GM12878 (cell line): ENCODE results near the gene ASPDH.

Experiments
- CBX5 ChIP-seq: sonication (generic); IDR thresholded peaks from 2 replicates; pipeline ENCODE4 v1.6.1; 2016; ENCODE audit warnings: low read depth, moderate library complexity, mild to moderate bottlenecking, inconsistent platforms
- EGR1 ChIP-seq, 2 experiments: IDR thresholded peaks; 1 replicate in 1 of 2; 2 replicates in 1 of 2; pipeline ENCODE4 v1.6.1; 2011 to 2012; ENCODE audit warnings: low read depth in 2 of 2, low read length in 2 of 2, borderline replicate concordance in 1 of 2, mild to moderate bottlenecking in 1 of 2, moderate library complexity in 1 of 2
- LARP7 ChIP-seq: fragments of 450-650 bp; IDR thresholded peaks from 2 replicates; pipeline ENCODE4 v1.6.1; 2017; ENCODE audit warnings: mild to moderate bottlenecking
- RCOR1 ChIP-seq: conservative IDR thresholded peaks from 2 replicates; pipeline ENCODE4 v1.6.1; 2012; ENCODE audit warnings: low read depth, low read length, improper control_type of control experiment
- SREBF1 ChIP-seq: IDR thresholded peaks from 2 replicates; pipeline ENCODE4 v1.6.1; 2012; ENCODE audit warnings: mild to moderate bottlenecking, low read length
- TF ChIP-seq, protein P1 (sequence below), 3 experiments: IDR thresholded peaks in 2 of 3; conservative IDR thresholded peaks in 1 of 3; 2 replicates each; pipeline ENCODE4 v1.5.1; 2011; ENCODE audit warnings: low read depth in 3 of 3, low read length in 3 of 3, mild to moderate bottlenecking in 3 of 3, control low read depth in 2 of 3, moderate library complexity in 2 of 3, inconsistent platforms in 1 of 3, mixed read lengths in 1 of 3; ENCODE audit not compliant: control insufficient read depth in 2 of 3, insufficient read depth in 1 of 3; ENCODE audit errors: extremely low read depth in 1 of 3
- TF ChIP-seq, protein P2 (sequence below): fragments of 450-650 bp; IDR thresholded peaks from 2 replicates; pipeline ENCODE4 v1.6.1; 2017; ENCODE audit warnings: borderline replicate concordance
- TF ChIP-seq, protein P3 (sequence below): fragments of 450-650 bp; formaldehyde crosslinking; IDR thresholded peaks from 2 replicates; pipeline ENCODE4 v1.4.0; 2020; ENCODE audit warnings: mild to moderate bottlenecking, moderate library complexity

DNA sequence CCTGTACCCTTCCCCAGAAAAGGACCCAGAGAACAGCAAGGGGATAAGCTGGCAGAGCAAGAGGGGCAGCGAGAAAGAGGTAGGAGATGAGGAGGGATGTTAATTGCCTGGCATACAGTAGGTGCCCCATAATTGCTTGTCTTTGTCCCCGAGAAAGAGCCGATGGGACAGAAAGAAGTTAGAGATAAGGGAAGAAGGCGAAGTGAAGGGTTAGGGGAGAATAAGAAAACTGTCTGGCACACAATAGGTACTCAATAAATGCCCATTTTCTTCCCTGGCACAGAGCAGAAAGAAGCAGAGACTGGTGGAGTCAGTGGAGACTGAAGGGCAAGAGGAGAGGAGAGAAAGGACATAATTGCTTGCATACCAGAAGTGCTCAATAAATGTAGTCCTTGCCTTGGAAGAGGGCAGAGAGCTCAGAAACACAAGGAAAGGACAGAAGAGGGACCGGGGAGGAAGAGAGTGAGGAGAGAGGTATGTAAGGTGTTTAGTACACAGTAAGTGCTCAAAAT lies 18.6 kb downstream of the ASPDH start:
- TF ChIP-seq, protein P1, sequence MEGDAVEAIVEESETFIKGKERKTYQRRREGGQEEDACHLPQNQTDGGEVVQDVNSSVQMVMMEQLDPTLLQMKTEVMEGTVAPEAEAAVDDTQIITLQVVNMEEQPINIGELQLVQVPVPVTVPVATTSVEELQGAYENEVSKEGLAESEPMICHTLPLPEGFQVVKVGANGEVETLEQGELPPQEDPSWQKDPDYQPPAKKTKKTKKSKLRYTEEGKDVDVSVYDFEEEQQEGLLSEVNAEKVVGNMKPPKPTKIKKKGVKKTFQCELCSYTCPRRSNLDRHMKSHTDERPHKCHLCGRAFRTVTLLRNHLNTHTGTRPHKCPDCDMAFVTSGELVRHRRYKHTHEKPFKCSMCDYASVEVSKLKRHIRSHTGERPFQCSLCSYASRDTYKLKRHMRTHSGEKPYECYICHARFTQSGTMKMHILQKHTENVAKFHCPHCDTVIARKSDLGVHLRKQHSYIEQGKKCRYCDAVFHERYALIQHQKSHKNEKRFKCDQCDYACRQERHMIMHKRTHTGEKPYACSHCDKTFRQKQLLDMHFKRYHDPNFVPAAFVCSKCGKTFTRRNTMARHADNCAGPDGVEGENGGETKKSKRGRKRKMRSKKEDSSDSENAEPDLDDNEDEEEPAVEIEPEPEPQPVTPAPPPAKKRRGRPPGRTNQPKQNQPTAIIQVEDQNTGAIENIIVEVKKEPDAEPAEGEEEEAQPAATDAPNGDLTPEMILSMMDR (IDR thresholded peaks at IDR 0.05 in 2 of 3, conservative IDR thresholded peaks at IDR 0.05 in 1 of 3; ENCODE audit: control insufficient read depth in 2 of 3, extremely low read depth in 1 of 3, insufficient read depth in 1 of 3, low read depth in 3 of 3, low read length in 3 of 3) = no peak
- TF ChIP-seq EGR1 (IDR thresholded peaks at IDR 0.05; ENCODE audit: borderline replicate concordance in 1 of 2, low read depth in 2 of 2, low read length in 2 of 2) (no peak), LARP7 (no peak), CBX5 (no peak), RCOR1 (no peak), SREBF1 (no peak)
- TF ChIP-seq, protein P2, sequence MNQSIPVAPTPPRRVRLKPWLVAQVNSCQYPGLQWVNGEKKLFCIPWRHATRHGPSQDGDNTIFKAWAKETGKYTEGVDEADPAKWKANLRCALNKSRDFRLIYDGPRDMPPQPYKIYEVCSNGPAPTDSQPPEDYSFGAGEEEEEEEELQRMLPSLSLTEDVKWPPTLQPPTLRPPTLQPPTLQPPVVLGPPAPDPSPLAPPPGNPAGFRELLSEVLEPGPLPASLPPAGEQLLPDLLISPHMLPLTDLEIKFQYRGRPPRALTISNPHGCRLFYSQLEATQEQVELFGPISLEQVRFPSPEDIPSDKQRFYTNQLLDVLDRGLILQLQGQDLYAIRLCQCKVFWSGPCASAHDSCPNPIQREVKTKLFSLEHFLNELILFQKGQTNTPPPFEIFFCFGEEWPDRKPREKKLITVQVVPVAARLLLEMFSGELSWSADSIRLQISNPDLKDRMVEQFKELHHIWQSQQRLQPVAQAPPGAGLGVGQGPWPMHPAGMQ = no peak
- TF ChIP-seq, protein P3, sequence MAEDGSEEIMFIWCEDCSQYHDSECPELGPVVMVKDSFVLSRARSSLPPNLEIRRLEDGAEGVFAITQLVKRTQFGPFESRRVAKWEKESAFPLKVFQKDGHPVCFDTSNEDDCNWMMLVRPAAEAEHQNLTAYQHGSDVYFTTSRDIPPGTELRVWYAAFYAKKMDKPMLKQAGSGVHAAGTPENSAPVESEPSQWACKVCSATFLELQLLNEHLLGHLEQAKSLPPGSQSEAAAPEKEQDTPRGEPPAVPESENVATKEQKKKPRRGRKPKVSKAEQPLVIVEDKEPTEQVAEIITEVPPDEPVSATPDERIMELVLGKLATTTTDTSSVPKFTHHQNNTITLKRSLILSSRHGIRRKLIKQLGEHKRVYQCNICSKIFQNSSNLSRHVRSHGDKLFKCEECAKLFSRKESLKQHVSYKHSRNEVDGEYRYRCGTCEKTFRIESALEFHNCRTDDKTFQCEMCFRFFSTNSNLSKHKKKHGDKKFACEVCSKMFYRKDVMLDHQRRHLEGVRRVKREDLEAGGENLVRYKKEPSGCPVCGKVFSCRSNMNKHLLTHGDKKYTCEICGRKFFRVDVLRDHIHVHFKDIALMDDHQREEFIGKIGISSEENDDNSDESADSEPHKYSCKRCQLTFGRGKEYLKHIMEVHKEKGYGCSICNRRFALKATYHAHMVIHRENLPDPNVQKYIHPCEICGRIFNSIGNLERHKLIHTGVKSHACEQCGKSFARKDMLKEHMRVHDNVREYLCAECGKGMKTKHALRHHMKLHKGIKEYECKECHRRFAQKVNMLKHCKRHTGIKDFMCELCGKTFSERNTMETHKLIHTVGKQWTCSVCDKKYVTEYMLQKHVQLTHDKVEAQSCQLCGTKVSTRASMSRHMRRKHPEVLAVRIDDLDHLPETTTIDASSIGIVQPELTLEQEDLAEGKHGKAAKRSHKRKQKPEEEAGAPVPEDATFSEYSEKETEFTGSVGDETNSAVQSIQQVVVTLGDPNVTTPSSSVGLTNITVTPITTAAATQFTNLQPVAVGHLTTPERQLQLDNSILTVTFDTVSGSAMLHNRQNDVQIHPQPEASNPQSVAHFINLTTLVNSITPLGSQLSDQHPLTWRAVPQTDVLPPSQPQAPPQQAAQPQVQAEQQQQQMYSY = no peak
